Measurements from ENCODE around the gene MS4A2.

- TF ChIP-seq CTCF (conservative IDR thresholded peaks at IDR 0.05): no peak
- no peak for TF ChIP-seq ZFX (IDR thresholded peaks at IDR 0.05)
Measured at GRCh38 chr11:60133917-60134316, 45.5 kb downstream of the MS4A2 start.

Data from C4-2B (cell line).